GM21723 (cell line): ENCODE data around the gene IFNG-AS1.

Source experiments
- ATAC-seq: cut with Tn5 transposase; IDR thresholded peaks from one replicate; pipeline ENCODE4 v1.9.1; 2021; ENCODE audit warnings: mild to moderate bottlenecking, moderate library complexity; ENCODE audit not compliant: unreplicated experiment

Gene IFNG-AS1

DNA sequence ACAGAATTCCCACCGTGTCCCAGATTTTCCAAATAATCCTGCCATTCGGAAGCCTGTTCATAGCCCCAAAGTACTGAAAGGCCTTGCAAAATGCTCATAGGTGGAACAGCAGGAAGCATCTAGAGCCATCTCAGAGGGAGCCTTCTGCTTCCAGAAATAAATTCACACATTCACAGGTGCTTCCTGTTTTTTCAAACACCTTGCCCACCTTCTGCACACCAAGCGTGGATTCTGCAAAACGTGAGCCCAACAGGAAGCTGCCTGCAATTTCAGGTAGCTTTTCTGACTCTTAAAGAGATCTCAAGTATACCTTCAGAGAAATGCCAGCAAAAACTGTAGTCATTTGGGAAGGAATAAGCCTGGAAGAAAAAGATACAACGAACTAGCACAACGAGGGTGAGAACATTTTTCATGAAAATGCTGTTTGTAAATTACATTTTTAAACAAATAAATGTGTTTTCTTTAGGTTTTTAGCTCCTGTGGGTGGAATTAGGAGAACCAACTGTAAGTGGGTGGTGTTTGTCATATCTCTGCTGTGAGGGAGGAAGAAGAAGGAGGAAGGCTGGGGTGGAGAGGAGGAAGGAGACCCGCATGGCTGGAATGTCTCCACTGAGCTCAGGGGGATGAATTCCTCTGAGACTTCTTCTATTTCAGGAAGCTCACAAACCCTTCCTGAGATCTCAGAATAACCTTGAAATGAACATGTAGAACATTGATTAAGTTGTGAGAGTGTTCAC lies at the start of gene IFNG-AS1:
IFNG-AS1 (plus strand) TSS at position 264 of the 737 bp plus-strand sequence.
- peak; percentile 58 for ATAC-seq

DNA sequence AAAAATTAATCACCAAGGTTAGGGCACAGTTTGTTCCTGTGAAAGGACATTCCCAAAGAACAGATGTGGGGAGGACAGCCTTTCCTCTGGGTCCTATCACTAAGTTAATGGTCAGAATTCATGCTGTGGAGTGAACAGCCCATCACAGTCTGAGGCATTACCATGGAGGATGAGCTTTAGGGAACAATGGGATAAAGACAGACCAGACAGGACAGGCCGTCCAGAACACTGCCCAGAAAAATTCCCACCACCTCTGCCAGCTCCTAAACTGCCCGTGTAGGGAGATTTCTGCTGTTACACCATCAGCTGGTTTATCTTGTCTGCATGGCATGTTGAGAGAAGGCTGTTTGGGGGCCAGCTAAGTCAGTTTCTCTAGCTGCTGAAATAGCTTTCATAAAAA lies 49.6 kb upstream of the IFNG-AS1 start:
- ATAC-seq: no peak

DNA sequence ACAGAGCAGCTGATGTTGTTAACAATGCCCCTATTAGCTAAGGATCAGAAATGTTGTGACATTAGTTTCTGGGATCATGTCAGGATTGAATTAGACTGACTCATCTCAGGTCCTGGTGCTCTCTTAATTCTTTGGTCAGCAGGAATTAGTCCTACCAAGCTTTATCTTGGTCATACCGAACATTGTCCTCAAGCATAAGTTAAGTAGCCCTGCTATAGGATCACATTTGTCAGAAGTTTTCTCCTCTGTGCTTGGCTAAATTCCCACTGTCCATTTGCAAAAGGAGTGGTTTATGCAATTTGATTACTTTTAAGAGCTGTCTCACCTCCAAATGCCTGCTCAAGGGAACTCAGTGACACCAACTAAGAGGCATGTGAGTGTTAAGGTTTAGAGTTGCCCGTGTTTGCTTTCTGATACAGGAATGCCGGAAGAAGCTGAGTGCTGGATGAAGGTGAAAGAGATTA lies 48.4 kb upstream of the IFNG-AS1 start:
- ATAC-seq: no peak

DNA sequence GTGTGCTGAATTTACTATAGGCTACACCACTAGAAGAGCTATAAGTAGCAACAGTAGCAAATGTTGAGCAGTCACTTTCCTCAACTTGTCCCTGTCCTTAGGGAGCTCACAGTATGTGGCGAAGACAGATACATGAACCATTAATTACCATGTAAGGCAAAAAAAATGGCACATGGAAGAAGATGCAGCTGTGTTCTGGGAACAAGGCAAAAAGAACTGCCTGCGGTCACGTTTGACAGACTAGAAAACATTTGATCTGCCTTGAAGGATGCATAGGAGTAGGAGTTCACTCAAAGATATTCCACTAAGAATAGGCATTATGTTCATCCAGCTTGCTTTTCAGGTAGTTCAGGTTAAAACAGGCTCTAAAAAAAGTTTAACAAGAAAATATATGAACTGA lies 46.5 kb upstream of the IFNG-AS1 start:
- ATAC-seq: no peak

DNA sequence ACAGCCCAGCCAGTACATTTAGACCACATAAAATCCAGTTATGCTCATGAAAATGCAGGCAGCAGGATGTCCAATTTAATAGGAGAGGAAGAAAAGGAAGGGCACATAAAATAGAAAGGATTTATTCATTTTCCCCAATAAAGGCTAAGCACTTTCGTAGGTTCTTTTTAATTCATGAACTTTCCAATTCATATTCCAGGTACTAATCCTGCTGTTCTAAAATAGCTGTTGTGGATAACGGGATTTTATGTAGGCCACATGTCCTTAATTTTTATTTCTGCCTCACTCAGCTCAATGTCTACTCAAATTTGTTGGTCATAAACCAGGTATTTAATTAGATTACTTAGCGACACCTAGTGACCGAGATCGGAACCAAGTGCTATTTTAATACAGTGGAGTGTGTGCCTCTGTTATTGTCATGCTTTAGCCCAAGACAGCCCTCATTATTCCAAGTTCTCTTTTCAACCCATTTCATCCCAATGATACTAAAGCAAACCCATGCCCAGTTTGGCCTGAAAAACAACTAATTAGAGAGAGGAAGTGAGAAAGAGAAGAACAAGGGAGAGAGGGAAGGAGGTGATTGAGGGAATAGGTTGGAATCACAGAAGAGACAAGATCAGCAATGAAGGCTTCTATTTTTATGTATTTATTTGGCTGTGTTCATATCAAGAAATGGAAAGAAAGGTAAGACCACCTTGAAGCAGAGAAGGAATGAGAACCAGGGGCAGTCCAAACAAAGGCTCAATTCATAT lies 45.9 kb upstream of the IFNG-AS1 start:
- ATAC-seq: peak; percentile 83

GRCh38 chr12:67944093-67944492 lies 45.2 kb upstream of the IFNG-AS1 start:
- ATAC-seq: no peak

GRCh38 chr12:67952787-67953186 lies 36.5 kb upstream of the IFNG-AS1 start:
- ATAC-seq: no peak

DNA sequence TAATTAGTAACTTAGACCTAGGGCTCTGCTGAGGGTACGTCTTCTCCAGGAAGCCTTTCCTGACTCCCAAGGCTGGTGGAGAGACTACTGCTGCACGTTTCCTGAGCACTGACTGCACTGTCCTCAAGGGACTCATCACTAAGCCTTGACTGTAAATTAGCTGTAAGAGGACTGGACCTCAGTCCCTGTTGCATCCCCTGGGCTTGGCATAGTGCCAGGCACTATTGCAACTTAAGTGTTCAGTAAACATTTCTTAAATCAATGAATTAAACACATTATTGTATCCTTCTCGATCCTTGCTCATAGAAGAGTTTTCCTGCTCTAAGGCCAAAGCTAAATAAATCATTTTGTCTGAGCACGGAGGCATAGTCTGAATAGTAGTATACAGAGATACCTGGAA lies 31.9 kb upstream of the IFNG-AS1 start:
- ATAC-seq: no peak

GRCh38 chr12:67958187-67958586 lies 31.1 kb upstream of the IFNG-AS1 start:
- ATAC-seq: no peak

DNA sequence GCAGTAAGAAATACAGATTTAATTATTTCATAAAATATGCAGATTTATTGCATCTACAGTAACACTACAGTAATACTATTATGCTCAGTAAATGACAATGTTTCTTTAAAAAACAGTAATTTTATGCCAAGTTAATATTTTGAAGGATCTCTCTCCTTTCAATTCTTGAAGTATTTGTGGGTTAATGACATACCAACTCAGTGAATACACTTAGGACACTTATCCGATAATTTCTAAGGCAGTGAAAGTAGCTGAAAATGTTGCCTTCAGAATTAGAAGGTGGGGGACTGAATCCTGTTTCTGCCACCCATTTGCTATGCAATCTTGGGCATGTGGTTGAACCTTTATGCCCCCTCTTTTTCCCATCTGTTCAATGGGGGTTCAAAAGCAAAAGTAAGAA lies 24.8 kb upstream of the IFNG-AS1 start:
- no peak for ATAC-seq

- ATAC-seq: no peak
Measured at GRCh38 chr12:67966560-67966959, 22.7 kb upstream of the IFNG-AS1 start.

- ATAC-seq: no peak
Measured at GRCh38 chr12:67968321-67968720, 20.9 kb upstream of the IFNG-AS1 start.

DNA sequence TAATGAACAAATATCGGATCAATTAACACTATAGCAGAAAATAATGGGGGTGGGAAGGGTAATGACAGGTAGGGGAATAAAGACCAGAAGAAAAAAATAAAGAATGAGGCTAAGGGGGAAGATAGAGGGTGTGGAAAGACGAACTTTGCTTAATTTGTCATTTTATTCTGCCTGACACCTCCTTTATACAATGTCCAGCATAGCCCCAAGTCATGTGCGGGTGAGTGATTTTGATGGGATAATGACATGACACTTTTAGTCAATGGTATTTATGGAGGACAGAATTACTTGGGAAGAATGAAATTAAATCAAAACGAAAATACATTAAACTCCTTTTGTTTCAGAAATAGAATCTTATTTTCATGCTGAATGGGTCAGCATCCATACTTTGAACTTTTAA lies 20.5 kb upstream of the IFNG-AS1 start:
- no peak for ATAC-seq

DNA sequence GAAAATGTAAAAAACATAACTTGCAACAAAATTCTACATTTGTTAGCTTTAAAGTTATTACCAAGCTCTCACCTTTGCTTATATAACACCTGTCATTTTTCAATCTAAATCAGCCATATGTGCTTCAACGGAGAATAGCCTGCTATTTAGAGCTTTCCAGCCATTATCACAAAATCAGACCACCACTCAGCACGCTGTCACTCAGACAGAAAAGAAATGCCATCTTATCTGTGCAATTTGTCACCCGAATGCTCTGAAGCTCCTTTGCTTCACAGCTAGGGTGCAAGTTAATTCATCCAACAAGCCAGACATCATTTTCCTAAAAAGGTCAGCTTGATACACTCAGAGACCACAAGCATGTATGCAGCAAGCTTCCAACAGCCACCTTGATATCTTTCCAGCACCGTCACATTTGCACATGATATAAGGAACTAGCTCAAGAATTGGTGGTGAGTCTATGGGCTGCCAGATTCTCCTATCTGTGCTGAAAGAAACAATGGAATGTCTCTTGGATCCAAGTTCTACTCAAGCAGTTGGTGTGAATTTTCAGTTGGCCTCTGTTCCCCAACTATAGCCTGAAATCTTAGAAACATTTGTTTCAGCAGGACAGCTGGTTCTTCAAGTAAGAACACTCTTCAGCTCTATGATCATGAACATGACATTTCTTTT lies 20.0 kb upstream of the IFNG-AS1 start:
- no peak for ATAC-seq

DNA sequence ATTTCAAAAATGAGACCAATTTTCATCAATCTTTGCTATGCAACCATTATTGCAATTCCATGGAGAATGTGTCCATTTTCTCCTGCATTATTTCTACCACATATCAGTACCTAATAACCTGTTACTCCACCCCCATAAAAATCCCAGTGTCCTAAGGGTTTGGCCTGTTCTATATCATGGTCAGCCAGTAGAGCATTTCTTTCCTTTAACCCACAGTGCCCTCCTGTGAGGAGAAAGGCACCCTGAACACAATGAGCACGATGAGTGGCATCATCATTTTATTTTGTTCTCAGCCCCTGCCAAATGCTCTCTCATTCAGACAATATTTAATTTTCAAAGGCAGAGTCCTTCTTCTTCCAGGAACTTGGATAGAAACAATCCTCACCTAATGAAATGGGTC lies 11.6 kb upstream of the IFNG-AS1 start:
- no peak for ATAC-seq

DNA sequence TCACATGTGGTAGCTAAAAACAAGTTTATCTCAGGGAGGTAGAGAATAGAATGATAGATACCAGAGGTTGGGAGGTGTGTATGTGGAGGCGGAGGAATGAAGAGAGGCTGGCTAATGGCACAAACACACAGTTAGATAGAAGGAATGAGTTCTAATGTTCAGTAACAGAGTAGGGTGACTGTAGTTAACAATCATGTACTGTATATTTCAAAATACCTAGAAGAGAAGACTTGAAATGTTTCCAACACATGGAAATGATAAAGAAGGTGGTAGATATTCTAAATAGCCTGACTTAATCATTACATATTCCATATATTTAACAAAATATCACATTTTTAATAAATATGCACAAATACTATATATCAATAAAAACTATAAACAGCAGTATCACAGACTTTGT lies 8.9 kb upstream of the IFNG-AS1 start:
- no peak for ATAC-seq

DNA sequence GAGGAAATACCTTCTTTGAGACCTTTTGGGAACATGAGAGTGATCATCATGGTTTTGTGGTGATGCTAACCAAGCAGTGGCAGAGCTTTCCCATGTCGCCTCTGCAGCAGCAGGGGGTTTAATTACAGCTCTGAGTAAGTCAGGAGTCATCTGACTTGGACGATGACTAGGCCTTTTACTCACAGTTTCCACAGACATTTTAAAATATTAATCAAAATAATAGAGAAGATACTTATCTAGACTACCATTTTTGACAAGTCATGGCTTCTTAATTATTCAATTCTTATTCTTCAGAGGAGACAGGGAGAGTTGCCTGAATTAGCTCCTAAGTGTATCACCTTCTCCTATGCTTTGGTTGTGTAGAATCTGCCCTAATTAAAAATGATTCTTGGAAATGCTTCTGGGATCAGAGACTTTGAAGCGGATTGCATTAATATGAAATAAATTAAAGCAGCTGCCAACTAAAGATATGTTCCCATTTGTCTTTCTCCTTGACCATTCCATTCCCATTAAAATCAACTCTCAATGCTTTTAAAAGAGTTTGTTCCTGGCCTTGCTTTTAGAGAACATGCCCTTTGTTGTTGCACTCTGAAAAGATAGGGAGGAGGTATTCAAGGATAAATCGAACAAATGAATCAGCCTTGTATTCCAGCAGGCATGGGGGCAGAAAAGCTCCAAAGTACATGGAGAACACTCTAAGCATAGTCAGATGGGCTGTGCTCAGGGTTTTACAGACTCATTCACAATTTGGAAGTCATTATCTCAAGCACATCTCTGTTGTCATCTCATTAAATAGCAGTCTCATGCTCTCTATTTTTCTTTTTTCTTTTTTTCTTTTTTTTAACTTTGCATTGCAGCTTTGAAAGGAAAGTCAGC lies 7.7 kb upstream of the IFNG-AS1 start:
- ATAC-seq: no peak

- ATAC-seq: no peak
Measured at GRCh38 chr12:67982164-67982563, 7.1 kb upstream of the IFNG-AS1 start.

- no peak for ATAC-seq
Measured at GRCh38 chr12:67986632-67987031, 2.6 kb upstream of the IFNG-AS1 start.

DNA sequence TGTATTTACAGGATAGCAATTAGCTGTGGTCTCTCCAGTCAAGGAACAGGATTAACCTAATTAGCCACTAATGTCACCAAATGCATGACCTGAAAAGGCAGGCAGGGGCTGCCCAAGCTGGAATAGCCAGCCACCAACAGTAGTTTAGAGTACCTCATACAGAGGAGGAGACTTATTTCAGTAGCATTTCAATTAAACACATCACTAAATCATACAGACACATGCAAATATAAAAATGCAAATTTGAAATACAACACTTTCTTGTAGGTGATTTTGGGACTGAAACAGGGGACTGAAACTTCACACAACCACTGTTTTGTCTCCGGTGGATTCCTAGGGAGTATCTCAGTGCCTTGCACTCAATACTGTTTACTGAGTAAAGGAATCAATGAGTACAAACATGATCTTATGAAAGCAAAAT lies 636 bp upstream of the IFNG-AS1 start:
- ATAC-seq: peak; percentile 80

DNA sequence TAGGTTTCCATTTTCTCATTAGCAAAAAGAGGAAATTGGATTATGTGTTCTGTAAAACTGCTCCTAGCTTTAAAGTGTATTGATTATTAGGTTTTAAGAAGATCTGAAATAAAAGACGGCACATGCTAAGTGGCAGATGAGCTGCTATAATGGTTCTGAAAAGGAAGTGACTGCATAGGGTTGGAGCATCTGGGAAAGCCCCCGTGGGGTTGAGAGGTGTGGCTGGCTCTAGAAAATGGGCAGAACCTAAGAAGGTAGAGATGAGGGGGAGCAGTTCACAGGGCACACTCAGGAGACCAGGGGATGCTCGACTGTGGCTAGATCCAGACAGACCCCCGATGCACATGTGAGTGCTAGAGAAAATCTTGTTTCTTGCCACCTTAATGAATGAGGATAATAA lies 1.9 kb downstream of the IFNG-AS1 start:
- peak; percentile 45 for ATAC-seq
